IPS-15b (cell line): ENCODE measurements around the gene FRMD5.
"Not testable (repeated sequence)": the region's sequence is repeated elsewhere in the genome, so short reads cannot be mapped to it uniquely, and the experiment has no call there.

Source experiments
- H3K27me3 ChIP-seq: one replicate; pipeline ENCODE4 v1.6.1; 2013; ENCODE audit warnings: low read length; ENCODE audit not compliant: control insufficient read depth, insufficient read depth
- H3K36me3 ChIP-seq: one replicate; pipeline ENCODE4 v1.6.1; 2013; ENCODE audit warnings: low read length; ENCODE audit not compliant: control insufficient read depth, insufficient read depth
- H3K4me1 ChIP-seq: one replicate; pipeline ENCODE4 v1.6.1; 2013; ENCODE audit warnings: mild to moderate bottlenecking, low read length; ENCODE audit not compliant: control insufficient read depth, insufficient read depth
- H3K4me3 ChIP-seq: one replicate; pipeline ENCODE4 v1.5.1; 2013; ENCODE audit warnings: low read depth, low read length
- H3K9ac ChIP-seq: one replicate; pipeline ENCODE4 v1.6.1; 2013; ENCODE audit warnings: low read depth, mild to moderate bottlenecking, low read length
- H3K9me3 ChIP-seq: one replicate; pipeline ENCODE4 v1.6.1; 2013; ENCODE audit warnings: mild to moderate bottlenecking, low read length; ENCODE audit not compliant: control insufficient read depth, insufficient read depth

The FRMD5 gene

GRCh38 chr15:44045661-44046060 is 149.4 kb downstream of the FRMD5 start:
- no peaks in the 10 kb centered on the region for H3K9me3 ChIP-seq
- no peaks in the 10 kb centered on the region for H3K4me1 ChIP-seq
- H3K27me3 ChIP-seq, result no peaks in the 10 kb centered on the region
- no peak overlapping the region for H3K4me3 ChIP-seq
- H3K36me3 ChIP-seq, result no peaks in the 10 kb centered on the region
- H3K9ac ChIP-seq, result no peak overlapping the region

GRCh38 chr15:44045217-44045616 is 149.9 kb downstream of the FRMD5 start:
- H3K27me3 ChIP-seq, result no peaks in the 10 kb centered on the region
- no peak overlapping the region for H3K4me3 ChIP-seq
- no peak overlapping the region for H3K9ac ChIP-seq
- no peaks in the 10 kb centered on the region for H3K4me1 ChIP-seq
- no peaks in the 10 kb centered on the region for H3K36me3 ChIP-seq
- H3K9me3 ChIP-seq, result no peaks in the 10 kb centered on the region

GRCh38 chr15:44038755-44039191 is 156.3 kb downstream of the FRMD5 start:
- Histone ChIP-seq H3K9ac (no peak overlapping the region), H3K36me3 (no peaks in the 10 kb centered on the region), H3K9me3 (no peaks in the 10 kb centered on the region), H3K27me3 (no peaks in the 10 kb centered on the region), H3K4me1 (peaks cover 8% of the 10 kb centered on the region), H3K4me3 (peak overlapping the region; percentile 23)

DNA sequence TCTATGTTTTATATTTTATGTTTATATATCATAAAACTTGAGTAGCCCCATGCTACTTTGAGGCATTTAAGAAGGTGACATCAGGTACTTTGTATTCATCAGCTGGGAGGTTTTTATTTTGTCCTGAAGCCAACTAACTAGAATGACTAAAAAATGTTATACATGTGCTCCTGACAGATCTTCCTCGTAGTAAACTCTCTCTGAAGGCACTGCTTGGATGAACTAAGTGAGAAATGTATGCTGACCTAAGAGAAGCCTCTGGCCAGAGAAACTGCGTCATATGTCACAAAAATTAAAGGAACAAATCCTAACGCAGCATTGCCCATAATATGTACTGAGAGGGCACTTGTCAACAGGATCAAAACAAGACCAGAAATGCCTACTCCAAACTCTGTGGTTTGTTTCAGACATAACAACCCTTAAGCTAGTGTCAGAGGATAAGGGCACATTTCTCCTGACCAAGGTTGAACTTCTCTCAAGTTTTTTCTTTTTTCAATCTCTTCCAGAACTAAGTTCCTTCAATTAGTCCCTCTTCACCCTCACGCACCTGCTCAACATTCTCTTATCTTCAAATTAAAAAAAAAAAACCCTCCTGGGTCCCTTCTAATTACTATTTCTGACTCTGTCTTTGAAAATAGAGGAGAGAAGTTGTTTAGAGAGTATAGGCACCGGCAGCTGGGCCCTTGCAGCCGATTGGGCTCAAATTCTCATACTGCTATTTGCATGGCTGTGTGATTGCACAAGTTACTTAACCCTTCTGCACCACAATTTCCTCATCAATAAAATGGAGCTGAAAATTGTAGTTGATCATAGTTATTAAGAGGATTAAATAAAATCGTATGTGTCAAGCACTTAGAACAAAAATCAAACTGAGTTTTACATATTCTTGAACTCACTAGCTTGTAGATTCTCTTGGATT is 159.0 kb downstream of the FRMD5 start:
- no peaks in the 10 kb centered on the region for H3K9me3 ChIP-seq
- no peaks in the 10 kb centered on the region for H3K27me3 ChIP-seq
- no peak overlapping the region for H3K4me3 ChIP-seq
- H3K9ac ChIP-seq, result no peak overlapping the region
- H3K4me1 ChIP-seq, result peaks cover 8% of the 10 kb centered on the region
- no peaks in the 10 kb centered on the region for H3K36me3 ChIP-seq

DNA sequence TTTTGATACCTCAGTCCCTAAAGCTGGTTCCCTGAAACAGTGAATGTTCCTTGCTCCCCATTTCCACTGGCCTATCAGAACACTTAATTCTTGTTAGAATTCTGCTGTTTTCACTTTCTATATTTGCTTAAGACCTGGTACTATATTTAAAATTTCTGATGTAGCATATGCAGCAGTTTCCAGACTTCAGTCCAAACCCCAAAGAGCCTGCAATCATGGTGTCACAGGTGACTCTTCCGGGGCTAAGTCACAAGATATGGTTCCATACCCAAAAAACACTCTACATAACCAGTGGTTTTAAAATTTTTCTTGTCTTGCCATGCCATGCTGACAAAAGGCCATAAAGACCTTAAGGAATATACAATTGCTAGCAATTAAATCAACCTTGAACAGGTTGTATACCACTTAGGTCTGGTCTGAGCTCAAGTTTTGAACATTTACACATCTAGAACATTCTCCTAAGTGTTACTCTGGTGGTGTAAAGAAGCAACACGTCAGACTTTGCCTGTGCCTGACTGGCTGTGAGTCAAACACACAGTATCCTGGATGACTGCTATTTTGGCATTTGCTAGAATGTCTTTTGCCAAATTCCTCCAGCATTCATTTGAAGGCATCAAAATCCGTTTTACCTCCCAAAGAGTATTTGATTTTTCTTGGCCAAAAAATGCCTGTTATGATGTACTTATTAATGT is 160.0 kb downstream of the FRMD5 start:
- Histone ChIP-seq H3K9me3 (no peaks in the 10 kb centered on the region), H3K4me3 (no peak overlapping the region), H3K9ac (no peak overlapping the region), H3K4me1 (peaks cover 8% of the 10 kb centered on the region), H3K27me3 (no peaks in the 10 kb centered on the region), H3K36me3 (no peaks in the 10 kb centered on the region)

DNA sequence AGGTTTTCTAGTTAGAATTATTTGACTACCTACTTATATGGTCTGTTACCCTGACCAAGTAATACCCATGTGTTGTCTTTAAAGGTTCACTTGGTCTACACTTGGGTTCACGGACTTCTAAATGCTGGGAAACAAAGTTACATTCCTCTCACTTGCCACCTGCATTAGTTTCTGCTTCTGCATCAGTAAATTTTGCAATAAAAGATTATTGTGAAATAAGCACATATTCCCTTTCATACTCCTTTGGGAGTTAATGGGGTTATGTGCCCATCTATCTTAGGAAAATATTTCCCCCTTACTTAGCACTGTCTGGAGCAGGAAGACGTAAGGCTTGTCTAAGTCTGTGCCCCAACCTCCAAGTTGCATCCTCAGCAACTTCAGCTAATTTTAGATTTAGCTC is 160.7 kb downstream of the FRMD5 start:
- H3K27me3 ChIP-seq, result no peaks in the 10 kb centered on the region
- H3K4me1 ChIP-seq, result peaks cover 5% of the 10 kb centered on the region
- no peaks in the 10 kb centered on the region for H3K9me3 ChIP-seq
- H3K36me3 ChIP-seq, result no peaks in the 10 kb centered on the region
- no peak overlapping the region for H3K4me3 ChIP-seq
- no peak overlapping the region for H3K9ac ChIP-seq

DNA sequence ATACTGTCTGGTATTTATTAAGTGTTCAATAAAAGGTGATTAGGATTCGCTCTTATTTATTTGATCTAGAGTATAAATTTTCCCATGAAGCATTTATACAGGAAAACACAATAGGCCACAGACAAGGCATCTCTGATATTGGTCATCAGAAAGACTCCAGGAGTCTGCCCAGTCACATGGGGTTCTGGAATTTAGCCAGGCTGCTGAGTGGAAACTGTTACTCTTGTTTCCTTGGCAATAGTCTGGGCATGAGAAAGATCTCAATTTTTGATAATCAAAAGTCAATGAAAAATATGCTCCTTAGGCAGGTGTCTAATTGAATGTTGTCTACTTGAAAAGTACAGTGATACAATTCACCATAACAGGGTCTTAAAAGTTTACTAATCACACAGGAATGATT is 161.2 kb downstream of the FRMD5 start:
- Histone ChIP-seq H3K9me3 (no peaks in the 10 kb centered on the region), H3K27me3 (no peaks in the 10 kb centered on the region), H3K9ac (no peak overlapping the region), H3K4me1 (peaks cover under 1% of the 10 kb centered on the region), H3K4me3 (no peak overlapping the region), H3K36me3 (no peaks in the 10 kb centered on the region)

- H3K4me3 ChIP-seq, H3K27me3 ChIP-seq, H3K9ac ChIP-seq, H3K9me3 ChIP-seq, H3K36me3 ChIP-seq, H3K4me1 ChIP-seq: not testable (repeated sequence)
Measured at GRCh38 chr15:44032820-44033219, 162.3 kb downstream of the FRMD5 start.

GRCh38 chr15:44029940-44030568 is 165.0 kb downstream of the FRMD5 start:
- H3K27me3 ChIP-seq, result no peaks in the 10 kb centered on the region
- no peaks in the 10 kb centered on the region for H3K4me1 ChIP-seq
- H3K36me3 ChIP-seq, result no peaks in the 10 kb centered on the region
- no peaks in the 10 kb centered on the region for H3K9me3 ChIP-seq
- no peak overlapping the region for H3K4me3 ChIP-seq
- no peak overlapping the region for H3K9ac ChIP-seq

- no peaks in the 10 kb centered on the region for H3K36me3 ChIP-seq
- H3K4me1 ChIP-seq, result no peaks in the 10 kb centered on the region
- no peak overlapping the region for H3K9ac ChIP-seq
- no peaks in the 10 kb centered on the region for H3K27me3 ChIP-seq
- H3K9me3 ChIP-seq, result no peaks in the 10 kb centered on the region
- no peak overlapping the region for H3K4me3 ChIP-seq
Measured at GRCh38 chr15:44029003-44029402, 166.1 kb downstream of the FRMD5 start.

DNA sequence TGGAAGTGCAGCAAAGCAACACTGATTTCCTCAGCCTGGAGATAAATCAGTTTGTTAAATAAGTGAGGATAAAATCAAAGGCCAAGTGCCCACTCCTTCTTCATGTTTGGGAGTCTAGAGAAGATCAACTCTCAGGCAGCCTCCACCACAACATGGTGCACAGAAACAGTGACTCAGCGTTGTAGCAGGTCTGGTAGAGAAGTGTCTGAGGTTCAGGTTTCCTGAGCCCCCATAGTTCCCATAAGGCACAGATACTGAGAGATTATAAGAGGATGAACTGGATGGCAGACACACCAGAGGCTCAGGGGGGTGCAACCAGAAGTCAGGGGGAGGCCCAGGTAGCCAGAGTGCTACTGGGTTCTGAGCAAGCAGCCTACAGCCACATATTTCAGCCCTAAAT is 166.7 kb downstream of the FRMD5 start:
- H3K27me3 ChIP-seq, result no peaks in the 10 kb centered on the region
- H3K9me3 ChIP-seq, result no peaks in the 10 kb centered on the region
- no peaks in the 10 kb centered on the region for H3K36me3 ChIP-seq
- H3K9ac ChIP-seq, result no peak overlapping the region
- H3K4me3 ChIP-seq, result no peak overlapping the region
- H3K4me1 ChIP-seq, result no peaks in the 10 kb centered on the region
